Fibroblast of pulmonary artery (primary cell): Measurements from ENCODE around the gene IFNE.
"Not testable (repeated sequence)": the region's sequence is repeated elsewhere in the genome, so short reads cannot be mapped to it uniquely, and the experiment has no call there.

Source experiments
- DNase-seq: peaks from one replicate; pipeline ENCODE4 v3.0.0-alpha.2; 2010; ENCODE audit warnings: low read depth
- H3K4me3 ChIP-seq: replicated peaks from 2 replicates; pipeline ENCODE4 v1.5.1; 2011; ENCODE audit warnings: low read depth, mild to moderate bottlenecking, control low read depth, low read length, moderate library complexity
- CTCF ChIP-seq: IDR thresholded peaks from 2 replicates; pipeline ENCODE4 v1.5.1; 2011; ENCODE audit warnings: mild to moderate bottlenecking, control low read depth, low read length, inconsistent platforms; ENCODE audit errors: missing control alignments

The IFNE gene

GRCh38 chr9:21443849-21444625 is 38.1 kb downstream of the IFNE start:
- DNase-seq = no peak
- H3K4me3 ChIP-seq = no peak overlapping the region
- TF ChIP-seq CTCF = no peak

- H3K4me3 ChIP-seq = no peak within 1 kb of the TSS
- no peak for TF ChIP-seq CTCF
- no peak for DNase-seq
These were observed 42.0 kb downstream of the IFNE start, which contains the start of gene IFNA1 for GRCh38 chr9:21440139-21440538. Gene IFNA1 (plus strand): TSS chr9:21440439. CDS start chr9:21440508, 69 bp downstream.

- H3K4me3 ChIP-seq, DNase-seq: not testable (repeated sequence)
These were observed 47.1 kb downstream of the IFNE start for GRCh38 chr9:21435015-21435383.

- peak; percentile 73 for TF ChIP-seq CTCF
- DNase-seq = peak; percentile 86
- H3K4me3 ChIP-seq = no peak overlapping the region
These were observed 47.7 kb downstream of the IFNE start for GRCh38 chr9:21434202-21435014.

- DNase-seq = no peak
- no peak for TF ChIP-seq CTCF
- H3K4me3 ChIP-seq = no peak overlapping the region
These were observed 49.3 kb downstream of the IFNE start for GRCh38 chr9:21432672-21433425.
